ENCODE data around the gene ENPP3.

The ENPP3 gene

DNA sequence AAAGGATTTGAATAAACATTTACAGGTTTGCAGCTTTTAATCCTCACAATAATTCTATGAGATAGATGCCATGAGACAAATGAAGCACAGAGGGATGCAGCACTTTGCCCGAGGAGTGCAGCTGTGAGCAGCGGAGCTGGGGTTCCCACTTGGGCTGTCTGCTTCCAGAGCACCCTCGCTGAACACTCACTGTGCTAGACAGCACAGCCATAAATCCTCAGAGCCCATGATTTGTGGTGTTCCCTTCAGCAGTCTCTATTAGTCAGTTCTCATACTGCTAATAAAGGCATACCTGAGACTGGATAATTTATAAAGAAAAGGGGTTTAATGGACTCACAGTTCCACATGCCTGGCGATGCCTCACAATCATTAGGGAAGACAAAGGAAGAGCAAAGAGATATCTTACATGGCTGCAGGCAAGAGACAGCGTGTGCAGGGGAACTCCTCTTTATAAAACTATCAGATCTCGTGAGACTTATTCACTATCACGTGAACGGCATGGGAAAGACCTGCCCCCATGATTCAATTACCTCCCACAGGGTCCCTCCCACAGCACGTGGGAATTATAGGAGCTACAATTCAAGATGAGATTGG is 99.0 kb downstream of the ENPP3 start:
- Histone ChIP-seq H3K27ac (no peak overlapping the region), H3K27me3 (replicated peaks) (no peaks in the 10 kb centered on the region), H3K4me3 (ENCODE audit: low read depth, low read length) (no peak overlapping the region), H3K36me3 (replicated peaks) (no peaks in the 10 kb centered on the region)
- TF ChIP-seq, protein P1, sequence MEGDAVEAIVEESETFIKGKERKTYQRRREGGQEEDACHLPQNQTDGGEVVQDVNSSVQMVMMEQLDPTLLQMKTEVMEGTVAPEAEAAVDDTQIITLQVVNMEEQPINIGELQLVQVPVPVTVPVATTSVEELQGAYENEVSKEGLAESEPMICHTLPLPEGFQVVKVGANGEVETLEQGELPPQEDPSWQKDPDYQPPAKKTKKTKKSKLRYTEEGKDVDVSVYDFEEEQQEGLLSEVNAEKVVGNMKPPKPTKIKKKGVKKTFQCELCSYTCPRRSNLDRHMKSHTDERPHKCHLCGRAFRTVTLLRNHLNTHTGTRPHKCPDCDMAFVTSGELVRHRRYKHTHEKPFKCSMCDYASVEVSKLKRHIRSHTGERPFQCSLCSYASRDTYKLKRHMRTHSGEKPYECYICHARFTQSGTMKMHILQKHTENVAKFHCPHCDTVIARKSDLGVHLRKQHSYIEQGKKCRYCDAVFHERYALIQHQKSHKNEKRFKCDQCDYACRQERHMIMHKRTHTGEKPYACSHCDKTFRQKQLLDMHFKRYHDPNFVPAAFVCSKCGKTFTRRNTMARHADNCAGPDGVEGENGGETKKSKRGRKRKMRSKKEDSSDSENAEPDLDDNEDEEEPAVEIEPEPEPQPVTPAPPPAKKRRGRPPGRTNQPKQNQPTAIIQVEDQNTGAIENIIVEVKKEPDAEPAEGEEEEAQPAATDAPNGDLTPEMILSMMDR (IDR thresholded peaks at IDR 0.05; ENCODE audit: low read depth, low read length, missing control alignments) = no peak
- in situ Hi-C loops (cut with HindIII; ENCODE audit: low pct_ligation_motif_present, low sequenced_read_pairs) = no loop called here
- DNase-seq = no peak

DNA sequence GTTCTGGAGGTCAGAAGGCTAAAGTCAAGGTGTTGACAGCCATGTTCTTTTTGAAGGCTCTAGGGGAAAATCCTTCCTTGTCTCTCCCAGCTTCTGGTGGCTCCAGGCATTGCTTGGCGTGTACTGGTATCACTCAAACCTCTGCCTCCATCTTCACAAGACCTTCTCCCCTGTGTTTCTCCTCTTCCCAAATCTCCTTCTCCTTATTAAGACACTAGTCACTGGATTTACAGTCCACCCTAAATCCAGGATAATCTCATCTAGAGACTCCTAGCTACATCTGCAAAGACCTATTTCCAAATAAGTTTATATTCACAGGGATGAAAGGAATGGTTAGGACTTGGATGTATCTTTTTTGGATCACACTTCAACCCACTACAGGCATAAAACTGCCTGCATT is 99.7 kb downstream of the ENPP3 start:
- H3K4me3 ChIP-seq (ENCODE audit: low read depth, low read length) = no peak overlapping the region
- in situ Hi-C loops (cut with HindIII; ENCODE audit: low pct_ligation_motif_present, low sequenced_read_pairs) = no loop called here
- no peaks in the 10 kb centered on the region for H3K36me3 ChIP-seq (replicated peaks)
- TF ChIP-seq, protein P1 (IDR thresholded peaks at IDR 0.05; ENCODE audit: low read depth, low read length, missing control alignments) = no peak
- no peak overlapping the region for H3K27ac ChIP-seq
- DNase-seq = no peak
- H3K27me3 ChIP-seq (replicated peaks) = no peaks in the 10 kb centered on the region

DNA sequence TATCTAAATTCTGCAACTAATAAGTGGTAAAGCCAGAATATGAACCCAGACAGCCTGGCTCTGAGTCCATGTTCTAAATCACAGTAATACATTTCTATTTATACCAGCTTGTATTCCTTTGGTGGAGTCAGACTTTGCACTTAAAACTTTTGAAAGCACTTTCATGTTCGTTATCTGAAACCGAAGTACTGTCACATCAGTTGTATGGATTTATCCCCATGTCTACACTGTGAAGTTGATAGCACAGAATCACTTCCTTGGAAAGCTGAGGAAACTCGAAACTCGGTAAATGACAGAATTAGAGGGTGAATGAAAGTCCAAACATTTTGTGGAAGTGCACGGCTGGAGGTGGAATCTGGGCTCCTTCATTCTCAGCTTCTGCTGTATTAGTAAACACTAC is 102.0 kb downstream of the ENPP3 start:
- no peak for DNase-seq
- Histone ChIP-seq H3K4me3 (ENCODE audit: low read depth, low read length) (no peak overlapping the region), H3K27ac (no peak overlapping the region), H3K36me3 (replicated peaks) (no peaks in the 10 kb centered on the region), H3K27me3 (replicated peaks) (no peaks in the 10 kb centered on the region)
- in situ Hi-C loops (cut with HindIII; ENCODE audit: low pct_ligation_motif_present, low sequenced_read_pairs) = no loop called here
- TF ChIP-seq, protein P1 (IDR thresholded peaks at IDR 0.05; ENCODE audit: low read depth, low read length, missing control alignments) = no peak

DNA sequence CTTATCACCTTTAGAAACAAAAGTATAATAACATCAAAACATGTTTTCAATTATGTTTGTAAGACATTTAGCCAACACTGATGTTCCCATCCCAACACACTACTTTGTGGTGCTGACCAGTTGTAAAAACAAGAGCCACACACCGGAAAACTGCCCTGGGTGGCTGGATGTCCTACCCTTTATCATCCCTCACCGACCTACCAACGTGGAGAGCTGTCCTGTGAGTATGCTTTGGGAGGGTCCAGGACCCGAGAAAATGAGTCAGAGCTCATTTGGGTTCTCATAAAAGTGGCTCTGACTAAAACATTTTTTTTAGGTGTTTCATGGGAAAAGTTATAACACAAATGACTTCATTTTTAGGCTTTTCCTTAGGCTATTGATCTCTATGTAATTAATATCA is 103.1 kb downstream of the ENPP3 start:
- in situ Hi-C loops (cut with HindIII; ENCODE audit: low pct_ligation_motif_present, low sequenced_read_pairs) = no loop called here
- peak; percentile 61 for DNase-seq
- no peaks in the 10 kb centered on the region for H3K27me3 ChIP-seq (replicated peaks)
- H3K36me3 ChIP-seq (replicated peaks) = no peaks in the 10 kb centered on the region
- no peak overlapping the region for H3K27ac ChIP-seq
- no peak overlapping the region for H3K4me3 ChIP-seq (ENCODE audit: low read depth, low read length)
- TF ChIP-seq, protein P1 (IDR thresholded peaks at IDR 0.05; ENCODE audit: low read depth, low read length, missing control alignments) = no peak

DNA sequence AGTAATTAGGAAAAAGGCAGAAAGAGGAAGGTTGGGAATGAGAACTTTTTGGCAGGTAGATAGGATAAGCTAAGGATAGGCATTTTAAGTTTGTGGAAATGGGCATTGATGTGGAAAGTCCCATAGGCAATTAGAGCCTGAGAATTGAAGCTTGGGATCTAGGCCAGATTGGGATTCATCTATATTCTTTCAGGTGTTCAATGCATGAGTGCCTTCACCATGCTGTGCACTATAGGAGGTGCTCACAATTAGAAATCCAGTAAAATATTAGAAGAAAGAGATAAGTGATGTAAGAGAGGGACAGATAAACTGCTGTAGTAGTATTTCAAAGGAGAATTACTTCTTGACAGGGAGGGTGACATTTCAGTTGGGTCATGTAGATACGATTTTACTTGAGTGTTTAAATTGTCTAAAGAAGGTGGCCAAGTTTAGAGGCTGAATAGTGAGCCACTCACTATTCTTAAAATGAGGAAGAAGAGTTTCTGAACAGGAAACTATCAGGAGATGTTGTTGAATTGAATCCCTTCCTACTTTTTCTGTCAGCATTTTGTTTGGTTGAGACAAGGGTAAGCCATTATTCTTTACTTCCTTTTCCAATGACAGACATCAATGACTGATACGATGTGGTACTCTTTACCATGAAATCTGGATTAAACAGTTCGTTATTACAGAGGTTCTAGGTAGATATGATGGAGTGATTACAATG is 104.7 kb downstream of the ENPP3 start:
- no peak overlapping the region for H3K4me3 ChIP-seq (ENCODE audit: low read depth, low read length)
- TF ChIP-seq, protein P1 (IDR thresholded peaks at IDR 0.05; ENCODE audit: low read depth, low read length, missing control alignments) = no peak
- no peaks in the 10 kb centered on the region for H3K27me3 ChIP-seq (replicated peaks)
- in situ Hi-C loops (cut with HindIII; ENCODE audit: low pct_ligation_motif_present, low sequenced_read_pairs) = no loop called here
- no peaks in the 10 kb centered on the region for H3K36me3 ChIP-seq (replicated peaks)
- no peak overlapping the region for H3K27ac ChIP-seq
- DNase-seq = no peak

All from brain microvascular endothelial cell (primary cell).